Peyer's patch (tissue), 4 donors: ENCODE measurements around the gene TSPAN18.

Source experiments
- CTCF ChIP-seq, 6 experiments: fragments of 450-650 bp in 4 of 6; fragments of 200-600 bp in 2 of 6; sonication (generic) in 1 of 6; IDR thresholded peaks; one replicate each; pipeline ENCODE4 v1.5.1; 2017 to 2019; ENCODE audit warnings: antibody characterized with exemption in 6 of 6, mild to moderate bottlenecking in 3 of 6, moderate library complexity in 1 of 6
- POLR2A ChIP-seq, 2 donors: fragments of 450-650 bp; IDR thresholded peaks; one replicate each; pipeline ENCODE4 v1.5.1; 2017; ENCODE audit warnings: antibody characterized with exemption in 2 of 2, mild to moderate bottlenecking in 2 of 2, moderate library complexity in 2 of 2

GRCh38 chr11:44828296-44828695 lies 101.5 kb downstream of the TSPAN18 start:
- TF ChIP-seq CTCF (IDR thresholded peaks at IDR 0.05): no peak
- no peak for TF ChIP-seq POLR2A (IDR thresholded peaks at IDR 0.05)
